CD4-positive, alpha-beta T cell treated with Interleukin-2 at 100 ng/mL for 4 hours (primary cell): ENCODE measurements around the gene TLR8.
A peak's percentile ranks its signal among the peaks of the same experiment; 100 is the strongest.

Source experiments
- DNase-seq: peaks from one replicate; pipeline ENCODE4 v3.0.0-alpha.2; 2020; ENCODE audit warnings: low spot score

TLR8 gene

GRCh38 chrX:12966151-12966550 is 59.7 kb downstream of the TLR8 start:
- no peak for DNase-seq

GRCh38 chrX:12967711-12968465 is 61.5 kb downstream of the TLR8 start:
- no peak for DNase-seq

GRCh38 chrX:12970691-12971202 is 64.3 kb downstream of the TLR8 start:
- peak; percentile 72 for DNase-seq

GRCh38 chrX:12971282-12972003 is 65.0 kb downstream of the TLR8 start:
- no peak for DNase-seq

- DNase-seq: no peak
These were observed 65.8 kb downstream of the TLR8 start for GRCh38 chrX:12972243-12972642.
